Liver (tissue), 3 donors: ENCODE data around the gene ZBTB12.
"Not testable (repeated sequence)": the region's sequence is repeated elsewhere in the genome, so short reads cannot be mapped to it uniquely, and the experiment has no call there.

Source experiments
- EGR1 ChIP-seq, 2 donors: IDR thresholded peaks; 2 replicates each; pipeline ENCODE4 v1.6.1; 2016 to 2018; ENCODE audit warnings: antibody characterized with exemption in 2 of 2, low read depth in 2 of 2
- RXRA ChIP-seq, 2 donors: IDR thresholded peaks; 2 replicates each; pipeline ENCODE4 v1.6.1; 2017 to 2018; ENCODE audit warnings: antibody characterized with exemption in 2 of 2, mild to moderate bottlenecking in 1 of 2
- TF ChIP-seq, protein P1 (sequence below): fragments of 150-350 bp; IDR thresholded peaks from 2 replicates; pipeline ENCODE4 v1.5.1; 2017; ENCODE audit warnings: improper control_type of control experiment, low read depth, low read length; ENCODE audit not compliant: missing input control
- TF ChIP-seq, protein P2 (sequence below): IDR thresholded peaks from 2 replicates; pipeline ENCODE4 v1.6.1; 2016; ENCODE audit warnings: antibody characterized with exemption, mild to moderate bottlenecking
- TF ChIP-seq, protein P3 (sequence below): IDR thresholded peaks from 2 replicates; pipeline ENCODE4 v1.6.1; 2016; ENCODE audit warnings: antibody characterized with exemption
- donor health status: healthy.
- donor health status: healthy.

DNA sequence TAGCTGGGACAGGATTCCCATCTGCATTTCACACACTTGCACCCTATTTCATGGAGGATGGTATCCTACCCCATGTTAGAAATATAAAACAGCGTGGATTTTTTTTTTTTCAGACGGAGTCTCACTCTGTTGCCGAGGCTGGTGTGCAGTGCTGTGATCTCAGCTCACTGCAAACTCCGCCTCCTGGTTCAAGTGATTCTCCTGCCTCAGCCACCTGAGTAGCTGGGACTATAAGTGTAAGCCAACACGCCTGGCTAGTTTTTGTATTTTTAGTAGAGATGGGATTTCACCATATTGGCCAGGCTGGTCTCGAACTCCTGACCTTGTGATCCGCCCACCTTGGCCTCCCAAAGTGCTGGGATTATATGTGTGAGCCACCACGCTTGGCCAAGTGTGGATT, 44.1 kb downstream of the ZBTB12 start:
- TF ChIP-seq, protein P1, sequence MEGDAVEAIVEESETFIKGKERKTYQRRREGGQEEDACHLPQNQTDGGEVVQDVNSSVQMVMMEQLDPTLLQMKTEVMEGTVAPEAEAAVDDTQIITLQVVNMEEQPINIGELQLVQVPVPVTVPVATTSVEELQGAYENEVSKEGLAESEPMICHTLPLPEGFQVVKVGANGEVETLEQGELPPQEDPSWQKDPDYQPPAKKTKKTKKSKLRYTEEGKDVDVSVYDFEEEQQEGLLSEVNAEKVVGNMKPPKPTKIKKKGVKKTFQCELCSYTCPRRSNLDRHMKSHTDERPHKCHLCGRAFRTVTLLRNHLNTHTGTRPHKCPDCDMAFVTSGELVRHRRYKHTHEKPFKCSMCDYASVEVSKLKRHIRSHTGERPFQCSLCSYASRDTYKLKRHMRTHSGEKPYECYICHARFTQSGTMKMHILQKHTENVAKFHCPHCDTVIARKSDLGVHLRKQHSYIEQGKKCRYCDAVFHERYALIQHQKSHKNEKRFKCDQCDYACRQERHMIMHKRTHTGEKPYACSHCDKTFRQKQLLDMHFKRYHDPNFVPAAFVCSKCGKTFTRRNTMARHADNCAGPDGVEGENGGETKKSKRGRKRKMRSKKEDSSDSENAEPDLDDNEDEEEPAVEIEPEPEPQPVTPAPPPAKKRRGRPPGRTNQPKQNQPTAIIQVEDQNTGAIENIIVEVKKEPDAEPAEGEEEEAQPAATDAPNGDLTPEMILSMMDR, result not testable (repeated sequence)
- TF ChIP-seq, protein P2, sequence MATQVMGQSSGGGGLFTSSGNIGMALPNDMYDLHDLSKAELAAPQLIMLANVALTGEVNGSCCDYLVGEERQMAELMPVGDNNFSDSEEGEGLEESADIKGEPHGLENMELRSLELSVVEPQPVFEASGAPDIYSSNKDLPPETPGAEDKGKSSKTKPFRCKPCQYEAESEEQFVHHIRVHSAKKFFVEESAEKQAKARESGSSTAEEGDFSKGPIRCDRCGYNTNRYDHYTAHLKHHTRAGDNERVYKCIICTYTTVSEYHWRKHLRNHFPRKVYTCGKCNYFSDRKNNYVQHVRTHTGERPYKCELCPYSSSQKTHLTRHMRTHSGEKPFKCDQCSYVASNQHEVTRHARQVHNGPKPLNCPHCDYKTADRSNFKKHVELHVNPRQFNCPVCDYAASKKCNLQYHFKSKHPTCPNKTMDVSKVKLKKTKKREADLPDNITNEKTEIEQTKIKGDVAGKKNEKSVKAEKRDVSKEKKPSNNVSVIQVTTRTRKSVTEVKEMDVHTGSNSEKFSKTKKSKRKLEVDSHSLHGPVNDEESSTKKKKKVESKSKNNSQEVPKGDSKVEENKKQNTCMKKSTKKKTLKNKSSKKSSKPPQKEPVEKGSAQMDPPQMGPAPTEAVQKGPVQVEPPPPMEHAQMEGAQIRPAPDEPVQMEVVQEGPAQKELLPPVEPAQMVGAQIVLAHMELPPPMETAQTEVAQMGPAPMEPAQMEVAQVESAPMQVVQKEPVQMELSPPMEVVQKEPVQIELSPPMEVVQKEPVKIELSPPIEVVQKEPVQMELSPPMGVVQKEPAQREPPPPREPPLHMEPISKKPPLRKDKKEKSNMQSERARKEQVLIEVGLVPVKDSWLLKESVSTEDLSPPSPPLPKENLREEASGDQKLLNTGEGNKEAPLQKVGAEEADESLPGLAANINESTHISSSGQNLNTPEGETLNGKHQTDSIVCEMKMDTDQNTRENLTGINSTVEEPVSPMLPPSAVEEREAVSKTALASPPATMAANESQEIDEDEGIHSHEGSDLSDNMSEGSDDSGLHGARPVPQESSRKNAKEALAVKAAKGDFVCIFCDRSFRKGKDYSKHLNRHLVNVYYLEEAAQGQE, result not testable (repeated sequence)
- not testable (repeated sequence) for TF ChIP-seq RXRA (IDR thresholded peaks at IDR 0.05); EGR1 (IDR thresholded peaks at IDR 0.05; ENCODE audit: low read depth in 2 of 2)
- TF ChIP-seq, protein P3, sequence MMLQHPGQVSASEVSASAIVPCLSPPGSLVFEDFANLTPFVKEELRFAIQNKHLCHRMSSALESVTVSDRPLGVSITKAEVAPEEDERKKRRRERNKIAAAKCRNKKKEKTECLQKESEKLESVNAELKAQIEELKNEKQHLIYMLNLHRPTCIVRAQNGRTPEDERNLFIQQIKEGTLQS, result not testable (repeated sequence)
